K562 (cell line): ENCODE measurements around the gene HDAC2. TPM values are rescaled to one million over a fixed set of nuclear protein-coding genes. Genes with fewer than 3 reads are reported as not detected.

ENCODE experiments used
- ARID1B ChIP-seq: fragments of 450-650 bp; IDR thresholded peaks from 2 replicates; pipeline ENCODE4 v1.6.1; 2016; ENCODE audit warnings: antibody characterized with exemption, mild to moderate bottlenecking, inconsistent platforms
- GABPA ChIP-seq: fragments of 200-800 bp; sonication (Bioruptor generic); conservative IDR thresholded peaks from 2 replicates; pipeline ENCODE4 v1.6.1; 2016; ENCODE audit warnings: low read depth, missing genetic modification characterization, missing compliant biosample characterization
- GTF2E2 ChIP-seq: fragments of 200-800 bp; sonication (Bioruptor generic); IDR thresholded peaks from 2 replicates; pipeline ENCODE4 v1.6.1; 2016; ENCODE audit warnings: missing genetic modification characterization, missing compliant biosample characterization
- RBFOX2 ChIP-seq: fragments of 200-400 bp; formaldehyde crosslinking; IDR thresholded peaks from 2 replicates; pipeline ENCODE4 v1.6.1; 2017; ENCODE audit warnings: low read depth, mild to moderate bottlenecking, low read length, moderate library complexity
- SP1 ChIP-seq: sonication (generic); formaldehyde crosslinking; IDR thresholded peaks from 2 replicates; pipeline ENCODE4 v1.8.1; 2022; ENCODE audit warnings: mild to moderate bottlenecking, missing genetic modification reagents
- SRF ChIP-seq, 2 experiments: fragments of 250-450, 450-650 bp in 1 of 2; sonication (Bioruptor Pico) in 1 of 2; sonication (generic) in 1 of 2; formaldehyde crosslinking; IDR thresholded peaks; 2 replicates each; pipeline versions ENCODE4 v1.5.0 to v1.5.1; 2020 to 2022; ENCODE audit warnings: mild to moderate bottlenecking in 1 of 2, missing genetic modification reagents in 1 of 2
- TBL1XR1 ChIP-seq, 2 experiments: IDR thresholded peaks; 2 replicates each; pipeline ENCODE4 v1.6.1; 2012; ENCODE audit warnings: improper control_type of control experiment in 2 of 2, low read length in 2 of 2, mild to moderate bottlenecking in 1 of 2
- ZFP30 ChIP-seq: fragments of 250-450 bp; sonication (Bioruptor Pico); IDR thresholded peaks from 2 replicates; pipeline ENCODE4 v1.8.0; 2022; ENCODE audit warnings: moderate library complexity, mild to moderate bottlenecking, inconsistent platforms, borderline replicate concordance
- polyA plus RNA-seq, 8 experiments: library from polyadenylated mRNA; depleted of rRNA in 4 of 8; stranded (reverse) in 5 of 8; unstranded in 3 of 8; fragments of >200 nt; fragmentation: Nextera tagmentation in 2 of 8; fragmentation: Illumina TruSeq in 1 of 8; extraction: Ambion mirVana in 2 of 8; extraction: Trizol in 1 of 8; gene quantifications; 2 replicates each; pipeline versions ENCODE4 v1.2.1 to v1.2.3, GENCODE V29; 2011 to 2014; ENCODE audit warnings: inconsistent platforms in 1 of 8, missing spikeins in 1 of 8
- total RNA-seq, 7 experiments: library from RNA; depleted of rRNA in 6 of 7; stranded (reverse); fragments of >200 nt in 6 of 7; fragmentation: Illumina TruSeq in 2 of 7; extraction: Trizol in 2 of 7; gene quantifications; 2 replicates each; pipeline versions ENCODE4 v1.2.1 to v1.2.3, GENCODE V29; 2011 to 2021; ENCODE audit warnings: low replicate concordance in 1 of 7
- TF ChIP-seq, protein P1 (sequence below): IDR thresholded peaks from 2 replicates; pipeline ENCODE4 v1.6.1; 2014; ENCODE audit warnings: antibody characterized with exemption
- TF ChIP-seq, protein P2 (sequence below): fragments of 450-650 bp; formaldehyde crosslinking; IDR thresholded peaks from 2 replicates; pipeline ENCODE4 v1.4.0; 2022; ENCODE audit warnings: missing genetic modification characterization
- TF ChIP-seq, protein P3 (sequence below): fragments of 250-450 bp; sonication (Bioruptor Pico); IDR thresholded peaks from 2 replicates; pipeline ENCODE4 v1.5.0; 2021; ENCODE audit warnings: mild to moderate bottlenecking, moderate library complexity

HDAC2 gene
- total and polyA plus RNA-seq, 9 of the 15 experiments (the other 6 are each of a cell fraction or from before 2014, with no cell fraction given) = 67.0 to 277 (median 151) TPM

DNA sequence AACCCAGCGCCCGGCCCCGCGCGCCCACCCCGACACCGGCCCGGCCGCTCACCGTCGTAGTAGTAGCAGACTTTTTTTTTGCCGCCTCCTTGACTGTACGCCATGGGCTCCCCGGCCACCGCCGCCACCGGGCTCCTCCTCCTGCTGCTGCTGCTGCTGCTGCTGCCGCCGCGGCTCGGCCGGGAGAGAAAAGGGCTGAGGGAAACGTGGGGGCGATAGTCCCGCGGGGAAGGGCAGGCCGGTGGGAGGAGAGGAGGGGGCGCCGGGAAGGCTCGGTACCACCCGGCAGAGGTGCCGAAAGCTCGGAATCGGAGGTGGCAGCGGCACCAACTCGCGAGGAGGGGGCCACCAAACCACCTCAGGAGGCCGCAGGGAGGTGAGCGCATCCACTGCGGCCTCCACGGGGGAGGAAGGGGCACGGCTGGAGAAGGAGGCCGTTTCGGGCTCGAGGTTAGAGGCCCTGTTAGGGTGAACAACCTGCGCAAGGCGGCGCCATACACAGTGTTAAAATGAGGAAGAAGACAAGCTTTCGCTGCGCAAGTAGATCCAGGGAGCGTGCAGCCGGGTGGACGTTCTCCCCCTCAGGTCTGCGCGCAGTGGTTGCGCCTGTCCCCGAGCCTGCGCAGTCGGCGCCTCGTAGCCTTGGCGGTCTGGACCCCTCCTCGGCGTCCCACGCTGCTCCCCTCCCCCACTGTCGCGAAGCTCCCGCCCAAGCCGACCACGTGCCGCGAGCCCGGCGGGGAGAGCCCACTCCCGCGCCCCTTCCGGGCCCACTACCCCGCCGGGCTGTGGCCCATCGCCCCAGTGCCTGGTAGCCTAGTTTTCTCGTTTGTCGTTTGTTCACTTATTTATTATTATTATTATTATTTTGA is at the start of gene HDAC2 (continued):
- TF ChIP-seq, protein P1, sequence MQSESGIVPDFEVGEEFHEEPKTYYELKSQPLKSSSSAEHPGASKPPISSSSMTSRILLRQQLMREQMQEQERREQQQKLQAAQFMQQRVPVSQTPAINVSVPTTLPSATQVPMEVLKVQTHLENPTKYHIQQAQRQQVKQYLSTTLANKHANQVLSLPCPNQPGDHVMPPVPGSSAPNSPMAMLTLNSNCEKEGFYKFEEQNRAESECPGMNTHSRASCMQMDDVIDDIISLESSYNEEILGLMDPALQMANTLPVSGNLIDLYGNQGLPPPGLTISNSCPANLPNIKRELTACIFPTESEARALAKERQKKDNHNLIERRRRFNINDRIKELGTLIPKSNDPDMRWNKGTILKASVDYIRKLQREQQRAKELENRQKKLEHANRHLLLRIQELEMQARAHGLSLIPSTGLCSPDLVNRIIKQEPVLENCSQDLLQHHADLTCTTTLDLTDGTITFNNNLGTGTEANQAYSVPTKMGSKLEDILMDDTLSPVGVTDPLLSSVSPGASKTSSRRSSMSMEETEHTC = no peak
- TF ChIP-seq SP1 (CRISPR knock-in tag) = 0 out of 2 replicates have a peak, but pooled peaks have one; percentile 48
- 0 out of 2 replicates have a peak, but pooled peaks have one; percentile 19 for TF ChIP-seq GABPA (tag)
- peak; percentile 91 for TF ChIP-seq RBFOX2
- peak; percentile 56; the same call in 1 of the 2 replicates for TF ChIP-seq ARID1B
- peak in 1 of 2 experiments; percentile 32; a peak in 1 of 4 replicates for TF ChIP-seq SRF (CRISPR knock-in tag; IDR thresholded peaks at IDR 0.05)
- TF ChIP-seq TBL1XR1 (IDR thresholded peaks at IDR 0.05; ENCODE audit: low read length in 2 of 2) = no peak
- TF ChIP-seq ZFP30 = no peak
- TF ChIP-seq, protein P2, sequence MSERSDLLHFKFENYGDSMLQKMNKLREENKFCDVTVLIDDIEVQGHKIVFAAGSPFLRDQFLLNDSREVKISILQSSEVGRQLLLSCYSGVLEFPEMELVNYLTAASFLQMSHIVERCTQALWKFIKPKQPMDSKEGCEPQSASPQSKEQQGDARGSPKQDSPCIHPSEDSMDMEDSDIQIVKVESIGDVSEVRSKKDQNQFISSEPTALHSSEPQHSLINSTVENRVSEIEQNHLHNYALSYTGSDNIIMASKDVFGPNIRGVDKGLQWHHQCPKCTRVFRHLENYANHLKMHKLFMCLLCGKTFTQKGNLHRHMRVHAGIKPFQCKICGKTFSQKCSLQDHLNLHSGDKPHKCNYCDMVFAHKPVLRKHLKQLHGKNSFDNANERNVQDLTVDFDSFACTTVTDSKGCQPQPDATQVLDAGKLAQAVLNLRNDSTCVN (CRISPR knock-in tag) = 0 out of 2 replicates have a peak, but pooled peaks have one; percentile 3
- TF ChIP-seq GTF2E2 (tag) = peak; percentile 91
- TF ChIP-seq, protein P3, sequence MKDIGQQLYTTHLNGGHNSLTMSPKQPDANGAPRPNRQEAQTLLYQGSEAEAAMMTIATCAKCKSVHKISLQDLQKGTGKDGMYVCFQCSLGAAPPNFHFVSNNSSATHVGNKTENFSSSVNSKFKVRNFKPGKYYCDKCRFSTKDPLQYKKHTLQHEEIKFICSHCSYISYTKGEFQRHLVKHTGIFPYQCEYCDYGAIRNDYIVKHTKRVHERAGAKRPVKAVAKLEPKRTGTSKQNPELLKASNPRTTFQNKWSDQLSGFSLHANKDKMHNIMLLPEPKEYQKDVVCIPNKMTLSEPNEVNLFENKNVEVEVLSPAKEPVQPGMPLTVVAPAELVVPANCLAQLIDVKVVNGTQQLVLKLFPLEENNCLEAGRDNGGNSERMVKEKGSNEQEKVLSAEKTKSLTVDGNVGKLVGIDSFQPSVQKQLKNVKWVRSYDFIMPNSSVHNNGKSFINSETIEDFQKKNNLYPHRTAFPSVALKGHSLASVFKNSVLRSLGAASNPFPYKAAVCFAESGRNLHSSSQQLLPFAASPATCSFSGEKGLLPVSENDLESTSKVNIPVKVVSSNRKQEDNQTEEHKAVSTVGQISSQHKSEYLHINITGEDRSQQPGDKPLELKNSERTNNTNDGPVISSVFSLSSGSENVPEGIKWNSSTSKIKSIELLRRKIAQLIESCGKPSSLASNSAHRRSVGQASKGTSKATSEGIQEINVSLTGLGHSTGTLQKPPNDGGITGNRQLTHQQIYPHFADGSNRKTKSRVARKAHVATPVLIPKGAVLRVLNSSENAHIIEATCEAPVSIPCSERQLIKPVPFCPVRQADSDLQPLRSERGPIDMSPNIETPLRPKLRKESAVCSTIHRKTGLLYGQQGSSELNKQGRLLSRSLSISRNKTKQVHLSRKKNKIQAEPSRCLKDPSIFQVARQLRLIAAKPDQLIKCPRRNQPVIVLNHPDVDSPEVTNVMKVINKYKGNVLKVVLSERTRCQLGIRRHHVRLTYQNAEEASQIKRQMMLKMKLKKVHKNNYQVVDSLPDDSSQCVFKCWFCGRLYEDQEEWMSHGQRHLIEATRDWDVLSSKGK = no peak
